Thoracic aorta (tissue), 2 donors: ENCODE data around the gene TMEM181. TPM values are rescaled to one million over a fixed set of nuclear protein-coding genes. Genes with fewer than 3 reads are reported as not detected.

Experiments used
- ATAC-seq: fragments of 150-250 bp; one replicate; pipeline ENCODE4 v1.8.0; 2017; ENCODE audit warnings: low read depth; ENCODE audit not compliant: insufficient number of reproducible peaks, low FRiP score
- DNase-seq: peaks from one replicate; pipeline ENCODE4 v3.0.0-alpha.2; 2020; ENCODE audit warnings: low spot score
- H3K27ac ChIP-seq, 2 donors: fragments of 200-600 bp; sonication (generic); 1 replicate in 1 of 2; 2 replicates in 1 of 2; pipeline ENCODE4 v1.5.1; 2016; ENCODE audit warnings: mild to moderate bottlenecking in 2 of 2, moderate library complexity in 2 of 2
- H3K27me3 ChIP-seq: fragments of 200-600 bp; sonication (generic); replicated peaks from 2 replicates; pipeline ENCODE4 v1.6.0; 2016; ENCODE audit warnings: mild to moderate bottlenecking; ENCODE audit not compliant: insufficient read depth
- H3K36me3 ChIP-seq: fragments of 200-600 bp; sonication (generic); one replicate; pipeline ENCODE4 v1.5.1; 2016
- H3K4me1 ChIP-seq, 2 donors: fragments of 200-600 bp; sonication (generic); 1 replicate in 1 of 2; 2 replicates in 1 of 2; pipeline versions ENCODE4 v1.5.1 to v1.6.0; 2016; ENCODE audit warnings: low read depth in 2 of 2, mild to moderate bottlenecking in 1 of 2; ENCODE audit not compliant: control insufficient read depth in 1 of 2
- H3K4me3 ChIP-seq: fragments of 200-600 bp; sonication (generic); 2 replicates; pipeline ENCODE4 v1.5.1; 2016; ENCODE audit warnings: mild to moderate bottlenecking
- H3K9me3 ChIP-seq: fragments of 200-600 bp; sonication (generic); 2 replicates; pipeline ENCODE4 v1.5.1; 2016
- total RNA-seq, 2 donors: library from RNA; depleted of rRNA; stranded (reverse); fragments of >200 nt; gene quantifications; one replicate each; pipeline versions ENCODE4 v1.1.0 to v1.2.3, GENCODE V29; 2016
- TF ChIP-seq, protein P1 (sequence below): fragments of 200-600 bp; sonication (generic); IDR thresholded peaks from one replicate; pipeline ENCODE4 v1.5.1; 2019; ENCODE audit warnings: antibody characterized with exemption

The TMEM181 gene
- total RNA-seq, 2 donors from 2014 or later, result 21.4 to 26.3 TPM

DNA sequence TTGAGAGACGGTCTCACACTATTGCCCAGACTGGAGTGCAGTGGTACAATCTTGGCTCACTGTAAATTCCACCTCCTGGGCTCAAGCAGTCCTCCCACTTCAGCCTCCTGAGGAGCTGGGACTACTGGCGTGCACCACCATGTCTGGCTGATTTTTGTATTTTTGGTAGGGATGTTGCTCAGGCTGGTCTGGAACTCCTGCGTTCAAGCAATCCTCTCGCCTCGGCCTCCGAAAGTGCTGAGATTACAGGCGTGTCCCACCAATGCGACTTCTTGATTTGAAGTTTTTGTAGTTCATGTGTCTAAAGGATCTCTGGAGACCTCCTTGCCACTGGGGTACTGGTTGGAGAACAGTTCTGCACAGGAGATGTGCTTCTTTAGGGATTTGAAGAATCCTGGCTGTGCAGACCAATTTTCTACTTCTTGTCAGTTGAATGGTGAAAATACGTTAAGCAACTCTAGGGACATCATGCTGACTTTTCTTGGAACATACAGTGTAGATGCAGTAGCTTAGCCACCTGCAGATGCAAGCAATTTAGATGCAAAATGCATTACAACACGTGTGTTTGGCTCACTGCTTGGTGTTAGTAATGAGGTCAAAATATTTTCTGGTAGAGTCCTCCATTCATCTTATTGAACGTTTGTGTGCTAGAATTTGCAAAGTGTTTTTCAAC lies 118.2 kb downstream of the TMEM181 start:
- Histone ChIP-seq H3K4me1 (no peaks in the 10 kb centered on the region), H3K4me3 (no peak overlapping the region), H3K9me3 (no peaks in the 10 kb centered on the region), H3K27me3 (no peaks in the 10 kb centered on the region), H3K36me3 (no peaks in the 10 kb centered on the region), H3K27ac (no peak overlapping the region)
- ATAC-seq (no peak), DNase-seq (no peak)
- TF ChIP-seq, protein P1, sequence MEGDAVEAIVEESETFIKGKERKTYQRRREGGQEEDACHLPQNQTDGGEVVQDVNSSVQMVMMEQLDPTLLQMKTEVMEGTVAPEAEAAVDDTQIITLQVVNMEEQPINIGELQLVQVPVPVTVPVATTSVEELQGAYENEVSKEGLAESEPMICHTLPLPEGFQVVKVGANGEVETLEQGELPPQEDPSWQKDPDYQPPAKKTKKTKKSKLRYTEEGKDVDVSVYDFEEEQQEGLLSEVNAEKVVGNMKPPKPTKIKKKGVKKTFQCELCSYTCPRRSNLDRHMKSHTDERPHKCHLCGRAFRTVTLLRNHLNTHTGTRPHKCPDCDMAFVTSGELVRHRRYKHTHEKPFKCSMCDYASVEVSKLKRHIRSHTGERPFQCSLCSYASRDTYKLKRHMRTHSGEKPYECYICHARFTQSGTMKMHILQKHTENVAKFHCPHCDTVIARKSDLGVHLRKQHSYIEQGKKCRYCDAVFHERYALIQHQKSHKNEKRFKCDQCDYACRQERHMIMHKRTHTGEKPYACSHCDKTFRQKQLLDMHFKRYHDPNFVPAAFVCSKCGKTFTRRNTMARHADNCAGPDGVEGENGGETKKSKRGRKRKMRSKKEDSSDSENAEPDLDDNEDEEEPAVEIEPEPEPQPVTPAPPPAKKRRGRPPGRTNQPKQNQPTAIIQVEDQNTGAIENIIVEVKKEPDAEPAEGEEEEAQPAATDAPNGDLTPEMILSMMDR, result no peak

DNA sequence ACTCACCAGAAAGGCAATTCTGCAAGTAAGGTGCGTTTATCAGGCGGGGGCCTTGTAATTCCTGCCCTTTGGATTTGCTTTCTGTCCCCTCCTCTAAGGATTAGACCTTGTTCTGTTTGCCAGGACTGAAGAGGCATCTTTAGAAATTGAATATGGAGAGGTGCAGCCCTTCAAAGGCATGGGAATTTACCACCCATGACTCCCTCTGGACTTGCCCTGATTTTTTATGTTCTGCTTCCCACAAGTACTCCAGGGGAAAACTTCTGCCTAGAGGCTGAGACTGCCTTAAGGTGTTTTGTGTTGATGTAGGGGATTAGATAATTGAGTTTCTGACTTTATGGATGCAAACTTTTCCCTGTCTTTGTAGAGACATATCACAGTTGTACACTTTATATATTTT lies 120.1 kb downstream of the TMEM181 start:
- TF ChIP-seq, protein P1, result no peak
- no peak for ATAC-seq
- Histone ChIP-seq H3K27me3 (no peaks in the 10 kb centered on the region), H3K36me3 (no peaks in the 10 kb centered on the region), H3K27ac (no peak overlapping the region), H3K9me3 (no peaks in the 10 kb centered on the region), H3K4me1 (no peaks in the 10 kb centered on the region), H3K4me3 (no peak overlapping the region)
- DNase-seq, result no peak

DNA sequence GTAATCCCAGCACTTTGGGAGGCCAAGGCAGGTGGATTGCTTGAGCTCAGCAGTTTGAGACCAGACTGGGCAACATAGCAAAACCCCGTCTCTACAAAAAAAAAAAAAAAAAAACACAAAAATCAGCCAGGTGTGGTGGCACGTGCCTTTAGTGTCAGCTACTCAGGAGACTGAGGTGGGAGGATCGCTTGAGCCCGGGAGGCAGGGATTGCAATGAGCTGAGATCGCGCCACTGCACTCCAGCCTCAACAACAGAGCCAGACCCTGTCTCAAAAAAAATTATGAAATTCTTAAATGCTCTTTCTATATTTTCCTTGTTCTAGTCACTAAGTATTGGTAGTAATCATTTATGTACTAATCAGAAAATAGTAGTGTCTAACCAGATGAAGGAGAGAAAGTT lies 120.6 kb downstream of the TMEM181 start:
- H3K36me3 ChIP-seq, result no peaks in the 10 kb centered on the region
- H3K27me3 ChIP-seq, result no peaks in the 10 kb centered on the region
- H3K4me3 ChIP-seq, result no peak overlapping the region
- no peak overlapping the region for H3K27ac ChIP-seq
- no peak for DNase-seq
- no peaks in the 10 kb centered on the region for H3K4me1 ChIP-seq
- no peaks in the 10 kb centered on the region for H3K9me3 ChIP-seq
- TF ChIP-seq, protein P1, result no peak
- ATAC-seq, result no peak

DNA sequence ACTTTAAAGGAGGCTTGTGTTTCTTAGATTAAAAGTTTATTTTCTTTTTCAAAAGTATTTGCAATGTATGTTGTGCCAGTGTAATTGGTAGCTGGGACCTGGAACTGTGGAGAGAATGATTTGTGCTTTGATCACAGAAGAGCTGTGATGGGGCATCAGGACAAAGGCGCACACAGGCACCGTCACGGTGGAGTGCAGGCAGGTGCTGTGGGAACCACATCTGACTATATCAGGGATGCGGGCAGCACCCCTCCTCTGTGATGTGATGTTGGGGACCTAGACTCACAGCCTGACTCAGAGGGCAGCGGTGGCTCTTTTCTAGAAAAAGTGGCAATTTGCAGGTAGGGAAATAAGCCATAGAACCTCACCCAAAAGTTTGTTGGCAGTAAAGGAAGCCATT lies 124.4 kb downstream of the TMEM181 start:
- H3K4me3 ChIP-seq, result no peak overlapping the region
- DNase-seq (no peak), ATAC-seq (no peak)
- no peak overlapping the region for H3K27ac ChIP-seq
- no peaks in the 10 kb centered on the region for H3K36me3 ChIP-seq
- H3K9me3 ChIP-seq, result no peaks in the 10 kb centered on the region
- H3K4me1 ChIP-seq, result no peaks in the 10 kb centered on the region
- H3K27me3 ChIP-seq, result no peaks in the 10 kb centered on the region
- TF ChIP-seq, protein P1, result no peak

DNA sequence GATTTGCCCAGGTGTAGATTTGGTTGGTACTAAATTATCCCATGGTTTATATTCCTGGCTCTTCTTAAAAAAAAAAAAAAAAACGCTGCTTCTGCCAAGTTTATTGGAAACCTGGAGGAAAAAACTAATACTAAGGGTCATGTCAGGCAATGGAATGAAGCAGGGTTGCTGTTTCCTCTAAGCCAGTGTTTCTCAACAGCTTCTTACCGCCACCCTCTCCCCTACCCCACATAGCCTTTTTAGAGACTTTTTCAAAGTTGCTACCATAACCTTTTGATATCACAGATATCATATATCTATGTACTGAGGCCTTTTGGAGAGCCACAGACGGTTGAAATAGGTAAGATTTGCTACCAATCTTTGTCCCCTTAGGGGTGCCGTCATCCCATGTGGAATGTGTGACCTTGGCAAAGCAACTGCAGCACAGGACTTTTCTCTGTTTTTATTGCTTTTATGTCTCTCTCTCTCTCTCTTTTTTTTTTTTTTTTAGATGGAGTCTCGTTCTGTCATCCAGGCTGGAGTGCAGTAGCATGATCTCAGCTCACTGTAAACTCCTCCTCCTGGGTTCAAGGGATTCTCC lies 124.9 kb downstream of the TMEM181 start:
- H3K9me3 ChIP-seq, result no peaks in the 10 kb centered on the region
- TF ChIP-seq, protein P1, result no peak
- H3K4me3 ChIP-seq, result no peak overlapping the region
- no peaks in the 10 kb centered on the region for H3K27me3 ChIP-seq
- H3K4me1 ChIP-seq, result no peaks in the 10 kb centered on the region
- no peak overlapping the region for H3K27ac ChIP-seq
- ATAC-seq, result no peak
- no peak for DNase-seq
- H3K36me3 ChIP-seq, result no peaks in the 10 kb centered on the region

Other genes starting within 250 kb of the TMEM181 start
- 100 to 1,000 TPM in 1 of 2 donors, 10 to 100 TPM in 1; 75.5 to 189 TPM for gene TULP4, start 247.6 kb upstream of the TMEM181 start, total RNA-seq
- gene DYNLT1, start 84.7 kb downstream of the TMEM181 start, total RNA-seq, result 10 to 100 TPM; 45.6 to 48.7 TPM
- gene SYTL3, start 90.0 kb downstream of the TMEM181 start, total RNA-seq, result 1 to 10 TPM; 7.1 to 9.6 TPM